Breast epithelium (tissue), 3 donors: ENCODE data around the gene SPINT1.
"Not testable (repeated sequence)": the region's sequence is repeated elsewhere in the genome, so short reads cannot be mapped to it uniquely, and the experiment has no call there.

Source experiments
- POLR2A ChIP-seq: fragments of 450-650 bp; IDR thresholded peaks from one replicate; pipeline ENCODE4 v1.6.1; 2016; ENCODE audit warnings: antibody characterized with exemption, mild to moderate bottlenecking, moderate library complexity
- POLR2AphosphoS5 ChIP-seq, 3 donors: sonication (generic); formaldehyde crosslinking; IDR thresholded peaks; one replicate each; pipeline ENCODE4 v1.6.1; 2017; ENCODE audit warnings: antibody characterized with exemption in 3 of 3
- TF ChIP-seq, protein P1 (sequence below), 3 donors: fragments of 450-650 bp; IDR thresholded peaks; one replicate each; pipeline ENCODE4 v1.5.1; 2016 to 2017; ENCODE audit warnings: antibody characterized with exemption in 3 of 3, mild to moderate bottlenecking in 3 of 3, moderate library complexity in 3 of 3

DNA sequence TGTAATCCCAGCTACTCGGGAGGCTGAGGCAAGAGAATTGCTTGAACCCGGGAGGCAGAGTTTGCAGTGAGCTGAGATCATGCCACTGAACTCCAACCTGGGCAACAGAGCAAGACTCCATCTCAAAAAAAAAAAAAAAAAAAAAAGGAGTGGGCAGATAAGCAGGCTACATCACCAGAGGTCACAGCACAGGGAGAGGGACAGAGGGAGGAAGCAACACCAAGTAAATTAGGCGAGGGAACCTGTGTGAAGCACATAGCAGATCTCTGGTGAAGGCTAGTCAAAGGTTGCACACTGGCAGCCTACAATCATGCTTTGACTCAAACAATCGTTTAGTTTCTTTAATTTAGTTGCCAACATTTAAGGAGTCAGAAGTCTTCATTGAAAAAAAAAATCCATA lies 17.3 kb downstream of the SPINT1 start:
- TF ChIP-seq POLR2A; POLR2AphosphoS5 (IDR thresholded peaks at IDR 0.05): not testable (repeated sequence)
- TF ChIP-seq, protein P1, sequence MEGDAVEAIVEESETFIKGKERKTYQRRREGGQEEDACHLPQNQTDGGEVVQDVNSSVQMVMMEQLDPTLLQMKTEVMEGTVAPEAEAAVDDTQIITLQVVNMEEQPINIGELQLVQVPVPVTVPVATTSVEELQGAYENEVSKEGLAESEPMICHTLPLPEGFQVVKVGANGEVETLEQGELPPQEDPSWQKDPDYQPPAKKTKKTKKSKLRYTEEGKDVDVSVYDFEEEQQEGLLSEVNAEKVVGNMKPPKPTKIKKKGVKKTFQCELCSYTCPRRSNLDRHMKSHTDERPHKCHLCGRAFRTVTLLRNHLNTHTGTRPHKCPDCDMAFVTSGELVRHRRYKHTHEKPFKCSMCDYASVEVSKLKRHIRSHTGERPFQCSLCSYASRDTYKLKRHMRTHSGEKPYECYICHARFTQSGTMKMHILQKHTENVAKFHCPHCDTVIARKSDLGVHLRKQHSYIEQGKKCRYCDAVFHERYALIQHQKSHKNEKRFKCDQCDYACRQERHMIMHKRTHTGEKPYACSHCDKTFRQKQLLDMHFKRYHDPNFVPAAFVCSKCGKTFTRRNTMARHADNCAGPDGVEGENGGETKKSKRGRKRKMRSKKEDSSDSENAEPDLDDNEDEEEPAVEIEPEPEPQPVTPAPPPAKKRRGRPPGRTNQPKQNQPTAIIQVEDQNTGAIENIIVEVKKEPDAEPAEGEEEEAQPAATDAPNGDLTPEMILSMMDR (IDR thresholded peaks at IDR 0.05): not testable (repeated sequence)
